ENCODE results near the gene KCTD10.

The KCTD10 gene

GRCh38 chr12:109477185-109477962 lies at the start of gene KCTD10, which contains the start of gene UBE3B:
KCTD10 (minus strand) TSS chr12:109477300; CDS start chr12:109477262, 38 bp downstream.
UBE3B (plus strand) TSS chr12:109477634; CDS start chr12:109483552, 5,918 bp downstream.
- peak; percentile 89 for DNase-seq

GRCh38 chr12:109525279-109525585 lies 48.1 kb upstream of the KCTD10 start:
- no peak for DNase-seq

GRCh38 chr12:109524466-109525278 lies 47.6 kb upstream of the KCTD10 start:
- no peak for DNase-seq

- DNase-seq, result no peak
Measured at GRCh38 chr12:109523504-109523903, 46.4 kb upstream of the KCTD10 start.

GRCh38 chr12:109523071-109523470 lies 46.0 kb upstream of the KCTD10 start:
- DNase-seq, result peak; percentile 72

- no peak for DNase-seq
Measured at GRCh38 chr12:109521831-109522230, 44.7 kb upstream of the KCTD10 start.

- no peak for DNase-seq
Measured at GRCh38 chr12:109519787-109520186, 42.7 kb upstream of the KCTD10 start.

GRCh38 chr12:109518820-109519665 lies 41.9 kb upstream of the KCTD10 start:
- DNase-seq, result peak; percentile 64

GRCh38 chr12:109517619-109518018 lies 40.5 kb upstream of the KCTD10 start:
- DNase-seq, result no peak

- DNase-seq, result no peak
Measured at GRCh38 chr12:109513977-109514376, 36.9 kb upstream of the KCTD10 start.

- DNase-seq, result no peak
Measured at GRCh38 chr12:109513051-109513450, 36.0 kb upstream of the KCTD10 start.

- no peak for DNase-seq
Measured at GRCh38 chr12:109512608-109513007, 35.5 kb upstream of the KCTD10 start.

- no peak for DNase-seq
Measured at GRCh38 chr12:109510196-109510595, 33.1 kb upstream of the KCTD10 start.

- DNase-seq, result no peak
Measured at GRCh38 chr12:109504068-109504467, 27.0 kb upstream of the KCTD10 start.

GRCh38 chr12:109503611-109504010 lies 26.5 kb upstream of the KCTD10 start:
- DNase-seq, result no peak

GRCh38 chr12:109502332-109502731 lies 25.2 kb upstream of the KCTD10 start:
- no peak for DNase-seq

GRCh38 chr12:109501299-109501698 lies 24.2 kb upstream of the KCTD10 start:
- no peak for DNase-seq

- DNase-seq, result no peak
Measured at GRCh38 chr12:109500406-109501185, 23.5 kb upstream of the KCTD10 start.

- no peak for DNase-seq
Measured at GRCh38 chr12:109497675-109498074, 20.6 kb upstream of the KCTD10 start.

GRCh38 chr12:109496306-109496705 lies 19.2 kb upstream of the KCTD10 start:
- DNase-seq, result no peak

- no peak for DNase-seq
Measured at GRCh38 chr12:109495012-109495411, 17.9 kb upstream of the KCTD10 start.

GRCh38 chr12:109494348-109494881 lies 17.3 kb upstream of the KCTD10 start:
- no peak for DNase-seq
